T-helper 17 cell (primary cell): ENCODE measurements around the gene HIVEP3. TPM values are rescaled to one million over a fixed set of nuclear protein-coding genes. Genes with fewer than 3 reads are reported as not detected.

ENCODE experiments used
- ATAC-seq: fragments of 150-1000 bp; cut with Tn5 transposase; 2 replicates; pipeline ENCODE4 v1.10.0; 2021; ENCODE audit warnings: mild to moderate bottlenecking, moderate library complexity
- DNase-seq, 3 donors: peaks; one replicate each; pipeline versions ENCODE4 v3.0.0 to v3.0.0-alpha.2; 2020 to 2021
- H3K9me3 ChIP-seq: one replicate; pipeline ENCODE4 v1.7.0; 2013; ENCODE audit warnings: low read length, mild to moderate bottlenecking; ENCODE audit not compliant: control insufficient read depth, poor library complexity, severe bottlenecking
- H3K27ac Mint-ChIP-seq: one replicate; pipeline ENCODE4 v1.8.0; 2022; ENCODE audit warnings: mild to moderate bottlenecking, moderate library complexity, mixed read lengths
- H3K27me3 Mint-ChIP-seq: one replicate; pipeline ENCODE4 v1.8.0; 2022; ENCODE audit warnings: mixed read lengths
- H3K36me3 Mint-ChIP-seq: one replicate; pipeline ENCODE4 v1.8.0; 2022; ENCODE audit warnings: low read depth, mixed read lengths
- H3K4me1 Mint-ChIP-seq: one replicate; pipeline ENCODE4 v1.8.0; 2022; ENCODE audit warnings: mild to moderate bottlenecking, mixed read lengths
- H3K4me3 Mint-ChIP-seq: one replicate; pipeline ENCODE4 v1.8.0; 2022; ENCODE audit warnings: mild to moderate bottlenecking, moderate library complexity, mixed read lengths
- total RNA-seq, 4 donors: library from RNA in 2 of 4; stranded (reverse) in 2 of 4; gene quantifications; one replicate each; pipeline ENCODE4 v1.2.3 and lab custom pipeline; 2022 to 2026

The HIVEP3 gene
- total RNA-seq, 2 donors from 2014 or later: 11.1 to 13.9 TPM

GRCh38 chr1:41816061-41816460 is 102.7 kb downstream of the HIVEP3 start:
- Mint-ChIP-seq H3K27me3 (no peaks in the 10 kb centered on the region), H3K4me3 (no peak overlapping the region), H3K27ac (no peak overlapping the region), H3K4me1 (peaks cover 29% of the 10 kb centered on the region), H3K36me3 (peaks cover 4% of the 10 kb centered on the region)
- no peak for DNase-seq
- no peak for ATAC-seq
- no peaks in the 10 kb centered on the region for H3K9me3 ChIP-seq

DNA sequence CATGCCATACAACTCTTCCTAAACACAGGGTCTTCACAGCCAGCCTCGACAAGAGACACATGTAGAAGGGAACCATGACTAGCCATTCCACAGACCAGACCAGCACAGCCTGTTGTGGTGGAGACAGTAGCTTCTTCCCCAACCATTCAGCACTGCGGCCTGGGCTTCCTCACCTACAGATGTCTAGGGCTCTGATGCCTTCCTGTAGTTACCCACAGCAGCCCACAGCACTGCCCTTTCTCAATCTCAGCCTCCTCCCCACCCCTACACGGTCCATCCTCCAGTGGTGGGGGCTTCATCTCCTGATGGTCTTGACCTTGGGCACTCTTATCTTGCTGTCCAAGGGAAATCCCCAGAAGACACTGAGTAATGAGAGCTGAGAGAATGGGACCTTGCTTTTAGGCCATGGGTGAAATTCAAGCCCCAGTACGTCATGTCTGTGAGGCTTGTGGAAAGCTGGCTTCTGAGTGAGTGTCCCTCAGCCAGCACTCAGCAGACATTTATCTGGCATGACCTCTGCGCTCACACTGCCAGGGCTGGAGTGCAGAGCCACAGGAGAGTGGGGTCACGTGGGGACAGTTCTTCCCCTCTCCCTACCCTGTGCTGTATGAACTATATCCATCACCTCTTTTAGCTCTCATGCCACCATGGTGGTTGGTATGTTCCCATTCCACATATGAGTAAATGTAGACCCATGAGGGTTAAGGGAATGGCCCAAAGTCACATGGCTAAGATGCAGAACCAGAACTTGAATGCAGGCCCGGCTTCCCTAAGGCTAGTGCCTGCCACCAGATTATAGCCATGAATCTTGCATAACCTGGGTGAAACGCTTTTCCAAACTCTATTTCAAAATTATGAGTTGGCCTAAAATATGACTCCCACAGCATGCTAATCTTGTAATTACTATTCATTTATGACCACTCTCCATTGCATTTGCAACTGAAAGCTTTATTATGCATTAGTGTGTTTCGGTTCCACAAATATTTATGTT is 104.7 kb downstream of the HIVEP3 start:
- ATAC-seq (no peak), DNase-seq (no peak)
- peaks cover 2% of the 10 kb centered on the region for H3K36me3 Mint-ChIP-seq
- H3K4me1 Mint-ChIP-seq: peaks cover 23% of the 10 kb centered on the region
- no peak overlapping the region for H3K27ac Mint-ChIP-seq
- H3K27me3 Mint-ChIP-seq: no peaks in the 10 kb centered on the region
- H3K4me3 Mint-ChIP-seq: no peak overlapping the region
- no peaks in the 10 kb centered on the region for H3K9me3 ChIP-seq

GRCh38 chr1:41813226-41813625 is 105.5 kb downstream of the HIVEP3 start:
- ATAC-seq (no peak), DNase-seq (no peak)
- peaks cover 2% of the 10 kb centered on the region for H3K36me3 Mint-ChIP-seq
- no peaks in the 10 kb centered on the region for H3K27me3 Mint-ChIP-seq
- H3K4me3 Mint-ChIP-seq: no peak overlapping the region
- H3K4me1 Mint-ChIP-seq: peaks cover 23% of the 10 kb centered on the region
- H3K27ac Mint-ChIP-seq: no peak overlapping the region
- no peaks in the 10 kb centered on the region for H3K9me3 ChIP-seq

DNA sequence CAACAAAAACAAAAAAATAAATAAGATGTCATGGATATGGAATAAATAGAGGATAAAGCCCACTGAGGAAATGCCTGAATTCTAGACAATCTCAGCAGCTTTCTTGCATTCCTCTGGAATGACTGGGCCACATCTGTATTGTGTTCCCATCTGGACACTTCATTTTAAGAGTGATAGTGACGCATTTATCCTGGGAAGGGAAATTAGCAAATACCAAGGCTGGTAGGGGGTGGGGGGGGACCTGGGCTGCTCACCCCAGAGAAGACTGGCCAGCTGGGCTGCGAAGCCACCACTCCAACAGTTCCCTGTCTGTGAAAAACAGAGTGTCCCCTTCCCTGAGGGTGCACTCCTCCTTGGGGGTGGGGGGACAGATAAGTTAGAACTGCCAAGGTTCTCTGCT is 106.3 kb downstream of the HIVEP3 start:
- H3K9me3 ChIP-seq: no peaks in the 10 kb centered on the region
- no peak for ATAC-seq
- Mint-ChIP-seq H3K27ac (no peak overlapping the region), H3K4me1 (peaks cover 27% of the 10 kb centered on the region), H3K4me3 (no peak overlapping the region), H3K27me3 (no peaks in the 10 kb centered on the region), H3K36me3 (peaks cover 2% of the 10 kb centered on the region)
- DNase-seq: no peak

- H3K9me3 ChIP-seq: no peaks in the 10 kb centered on the region
- ATAC-seq: peak; percentile 82
- Mint-ChIP-seq H3K27me3 (no peaks in the 10 kb centered on the region), H3K4me3 (no peak overlapping the region), H3K4me1 (peaks cover 31% of the 10 kb centered on the region), H3K36me3 (peaks cover under 1% of the 10 kb centered on the region), H3K27ac (peak overlapping the region; percentile 54)
- DNase-seq: peak in 1 of 3 donors; percentile 47
Observed at GRCh38 chr1:41812051-41812450, 106.7 kb downstream of the HIVEP3 start.

- H3K27ac Mint-ChIP-seq: peak overlapping the region; percentile 54
- ATAC-seq (peak; percentile 70), DNase-seq (no peak)
- no peak overlapping the region for H3K4me3 Mint-ChIP-seq
- H3K4me1 Mint-ChIP-seq: peaks cover 36% of the 10 kb centered on the region
- H3K36me3 Mint-ChIP-seq: no peaks in the 10 kb centered on the region
- no peaks in the 10 kb centered on the region for H3K27me3 Mint-ChIP-seq
- no peaks in the 10 kb centered on the region for H3K9me3 ChIP-seq
Observed at GRCh38 chr1:41811051-41811795, 107.5 kb downstream of the HIVEP3 start.

DNA sequence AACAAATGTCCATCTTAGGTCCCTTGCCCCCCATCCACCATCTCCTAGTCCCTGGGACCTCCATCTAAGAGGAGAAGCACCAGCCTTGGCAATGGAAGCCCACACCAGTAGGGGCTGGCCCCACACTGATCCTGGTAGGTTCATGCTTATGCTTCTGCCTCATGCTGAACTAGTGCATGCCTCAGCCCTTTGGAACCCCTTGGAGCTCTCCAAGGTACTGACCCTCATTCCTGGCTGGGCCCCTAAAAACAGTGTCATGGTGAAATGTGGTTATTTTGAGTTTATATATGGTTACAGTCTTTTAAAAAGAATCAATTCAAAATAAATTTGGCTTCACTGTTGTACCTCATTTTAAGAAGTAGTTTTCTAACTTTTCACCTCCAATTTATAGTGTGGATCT is 108.3 kb downstream of the HIVEP3 start:
- H3K27me3 Mint-ChIP-seq: no peaks in the 10 kb centered on the region
- H3K27ac Mint-ChIP-seq: peak overlapping the region; percentile 54
- no peaks in the 10 kb centered on the region for H3K36me3 Mint-ChIP-seq
- no peak overlapping the region for H3K4me3 Mint-ChIP-seq
- H3K4me1 Mint-ChIP-seq: peaks cover 40% of the 10 kb centered on the region
- no peaks in the 10 kb centered on the region for H3K9me3 ChIP-seq
- peak in 1 of 3 donors; percentile 40 for DNase-seq
- no peak for ATAC-seq

- H3K27ac Mint-ChIP-seq: peak overlapping the region; percentile 54
- ATAC-seq (no peak), DNase-seq (no peak)
- H3K36me3 Mint-ChIP-seq: no peaks in the 10 kb centered on the region
- H3K9me3 ChIP-seq: no peaks in the 10 kb centered on the region
- H3K4me3 Mint-ChIP-seq: no peak overlapping the region
- H3K27me3 Mint-ChIP-seq: no peaks in the 10 kb centered on the region
- H3K4me1 Mint-ChIP-seq: peaks cover 41% of the 10 kb centered on the region
Observed at GRCh38 chr1:41809692-41810091, 109.0 kb downstream of the HIVEP3 start.

DNA sequence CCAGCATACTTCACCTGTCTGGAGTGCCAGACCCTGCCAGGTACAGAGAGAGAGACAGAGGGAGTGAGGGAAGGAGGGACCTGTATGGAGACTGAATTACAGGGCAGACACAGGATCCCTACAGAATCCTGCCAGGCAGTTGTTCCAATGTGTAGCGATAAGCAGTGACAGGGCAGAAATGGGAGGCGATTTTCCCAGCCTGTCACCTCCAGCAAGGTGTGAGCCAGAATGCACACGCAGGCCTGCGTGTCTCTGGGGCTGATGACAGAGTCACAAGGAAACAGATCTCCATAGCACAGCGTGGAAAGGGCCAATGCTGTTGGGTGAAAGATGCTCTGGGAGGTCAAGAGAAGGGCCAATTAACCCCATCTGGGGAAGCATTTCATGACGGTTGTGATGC is 111.3 kb downstream of the HIVEP3 start:
- H3K36me3 Mint-ChIP-seq: no peaks in the 10 kb centered on the region
- H3K9me3 ChIP-seq: no peaks in the 10 kb centered on the region
- H3K27ac Mint-ChIP-seq: peak overlapping the region; percentile 94
- no peak for ATAC-seq
- no peaks in the 10 kb centered on the region for H3K27me3 Mint-ChIP-seq
- DNase-seq: no peak
- peak overlapping the region; percentile 85 for H3K4me3 Mint-ChIP-seq
- peaks cover 62% of the 10 kb centered on the region for H3K4me1 Mint-ChIP-seq

- Mint-ChIP-seq H3K4me1 (peaks cover 56% of the 10 kb centered on the region), H3K36me3 (no peaks in the 10 kb centered on the region), H3K27ac (peak overlapping the region; percentile 94), H3K27me3 (no peaks in the 10 kb centered on the region), H3K4me3 (peak overlapping the region; percentile 85)
- no peaks in the 10 kb centered on the region for H3K9me3 ChIP-seq
- ATAC-seq: peak; percentile 40
- DNase-seq: no peak
Observed at GRCh38 chr1:41806472-41807155, 112.1 kb downstream of the HIVEP3 start.

DNA sequence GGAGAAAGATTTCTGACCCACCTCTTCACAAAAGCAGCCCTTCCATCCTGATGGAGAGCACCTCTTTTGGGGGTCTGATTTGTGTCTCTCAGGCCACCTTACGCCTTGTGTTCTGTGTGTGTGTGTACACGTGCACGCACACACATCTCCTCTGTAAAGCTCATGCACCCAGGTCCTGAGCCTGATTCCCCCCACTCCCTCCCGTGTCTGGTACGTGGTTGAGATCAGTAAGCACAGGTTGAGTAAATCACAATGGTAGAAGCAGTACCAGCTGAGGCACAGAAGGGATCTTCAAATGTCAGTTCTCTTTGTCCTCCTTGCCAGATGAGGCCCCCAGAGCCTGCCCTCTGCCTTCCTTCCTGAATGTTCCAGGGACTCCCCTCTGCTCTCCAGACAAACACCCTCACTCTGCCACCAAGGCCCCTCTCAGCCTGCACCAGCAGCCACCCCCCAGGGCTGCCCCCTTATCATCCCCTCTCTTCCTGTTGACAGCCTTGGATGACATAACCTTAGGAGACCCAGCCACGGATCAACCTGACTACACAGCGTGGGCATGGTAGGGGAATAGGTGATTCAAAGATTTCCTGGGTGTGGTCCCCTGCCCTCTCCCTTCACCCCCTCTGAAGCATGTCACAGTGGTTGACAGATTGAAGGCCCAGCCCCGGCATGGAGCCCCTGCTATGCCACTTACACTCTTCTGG is 112.8 kb downstream of the HIVEP3 start:
- H3K27me3 Mint-ChIP-seq: no peaks in the 10 kb centered on the region
- DNase-seq (no peak), ATAC-seq (peak; percentile 31)
- no peaks in the 10 kb centered on the region for H3K36me3 Mint-ChIP-seq
- peaks cover 51% of the 10 kb centered on the region for H3K4me1 Mint-ChIP-seq
- H3K4me3 Mint-ChIP-seq: peak overlapping the region; percentile 85
- H3K27ac Mint-ChIP-seq: peak overlapping the region; percentile 94
- H3K9me3 ChIP-seq: no peaks in the 10 kb centered on the region

DNA sequence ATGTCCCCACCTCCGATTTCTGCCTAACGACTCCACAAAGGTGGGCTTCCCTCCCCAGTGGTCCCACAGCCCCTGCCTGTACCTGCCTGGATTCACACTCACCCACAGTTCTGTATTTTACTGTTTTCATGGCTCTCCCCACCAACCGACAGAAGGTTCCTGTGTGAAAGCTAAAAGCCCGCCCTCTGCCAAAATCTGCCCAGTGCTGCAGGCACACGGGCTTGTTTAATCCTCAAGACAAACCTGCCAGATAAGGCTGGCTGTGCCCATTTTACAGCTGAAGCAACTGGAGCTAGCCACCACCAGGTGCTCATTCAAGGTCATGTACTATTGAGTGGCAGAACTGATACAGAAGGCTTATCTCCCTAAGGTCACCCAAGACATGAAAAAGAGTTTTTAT is 114.5 kb downstream of the HIVEP3 start:
- Mint-ChIP-seq H3K4me3 (peak overlapping the region; percentile 81), H3K27ac (peak overlapping the region; percentile 94), H3K4me1 (peaks cover 65% of the 10 kb centered on the region), H3K36me3 (no peaks in the 10 kb centered on the region), H3K27me3 (no peaks in the 10 kb centered on the region)
- DNase-seq: no peak
- peak; percentile 18 for ATAC-seq
- H3K9me3 ChIP-seq: no peaks in the 10 kb centered on the region
